ENCODE results near the gene VSIR.

The VSIR gene

GRCh38 chr10:71788954-71789353 is 15.6 kb upstream of the VSIR start:
- no peak for DNase-seq (ENCODE audit: low read depth, low spot score)
- H3K27me3 ChIP-seq (ENCODE audit: insufficient read depth, insufficient read length): peaks cover 10% of the 10 kb centered on the region

GRCh38 chr10:71784679-71785272 is 11.5 kb upstream of the VSIR start:
- DNase-seq (ENCODE audit: low read depth, low spot score): no peak
- Histone ChIP-seq H3K36me3 (ENCODE audit: insufficient read depth, insufficient read length, low read length) (no peaks in the 10 kb centered on the region), H3K4me1 (ENCODE audit: insufficient read depth, insufficient read length) (peaks cover 9% of the 10 kb centered on the region), H3K27me3 (ENCODE audit: insufficient read depth, insufficient read length) (no peaks in the 10 kb centered on the region), H3K4me3 (ENCODE audit: insufficient read length, low read depth) (no peak overlapping the region), H3K9me3 (ENCODE audit: insufficient read depth, low read length) (no peaks in the 10 kb centered on the region), H3K9ac (ENCODE audit: insufficient read length, low read depth) (no peak overlapping the region)
- TF ChIP-seq SUZ12 (IDR thresholded peaks at IDR 0.05; ENCODE audit: extremely low read depth, insufficient read depth, insufficient read length): no peak
- TF ChIP-seq ZNF274 (IDR thresholded peaks at IDR 0.05; ENCODE audit: low read depth, low read length): no peak
- TF ChIP-seq YY1 (IDR thresholded peaks at IDR 0.05; ENCODE audit: insufficient read depth, insufficient read length): no peak

More at GRCh38 chr10:71788954-71789353, 15.6 kb upstream of the VSIR start:
- H3K9me3 ChIP-seq (ENCODE audit: insufficient read depth, low read length): no peaks in the 10 kb centered on the region
- no peaks in the 10 kb centered on the region for H3K36me3 ChIP-seq (ENCODE audit: insufficient read depth, insufficient read length, low read length)
- no peak overlapping the region for H3K4me3 ChIP-seq (ENCODE audit: insufficient read length, low read depth)
- H3K4me1 ChIP-seq (ENCODE audit: insufficient read depth, insufficient read length): no peaks in the 10 kb centered on the region
- no peak for TF ChIP-seq ZNF274 (IDR thresholded peaks at IDR 0.05; ENCODE audit: low read depth, low read length)
- H3K9ac ChIP-seq (ENCODE audit: insufficient read length, low read depth): no peak overlapping the region

- Histone ChIP-seq H3K4me1 (ENCODE audit: insufficient read depth, insufficient read length) (peaks cover 9% of the 10 kb centered on the region), H3K36me3 (ENCODE audit: insufficient read depth, insufficient read length, low read length) (no peaks in the 10 kb centered on the region)
These were observed 10.8 kb upstream of the VSIR start for GRCh38 chr10:71783917-71784678.

GRCh38 chr10:71782917-71783490 is 9.7 kb upstream of the VSIR start:
- no peaks in the 10 kb centered on the region for H3K36me3 ChIP-seq (ENCODE audit: insufficient read depth, insufficient read length, low read length)
- no peak overlapping the region for H3K9ac ChIP-seq (ENCODE audit: insufficient read length, low read depth)
- no peak for DNase-seq (ENCODE audit: low read depth, low spot score)
- H3K4me1 ChIP-seq (ENCODE audit: insufficient read depth, insufficient read length): peaks cover 9% of the 10 kb centered on the region
- H3K4me3 ChIP-seq (ENCODE audit: insufficient read length, low read depth): no peak overlapping the region
- no peaks in the 10 kb centered on the region for H3K9me3 ChIP-seq (ENCODE audit: insufficient read depth, low read length)
- no peaks in the 10 kb centered on the region for H3K27me3 ChIP-seq (ENCODE audit: insufficient read depth, insufficient read length)
- TF ChIP-seq SUZ12 (IDR thresholded peaks at IDR 0.05; ENCODE audit: extremely low read depth, insufficient read depth, insufficient read length): no peak
- no peak for TF ChIP-seq ZNF274 (IDR thresholded peaks at IDR 0.05; ENCODE audit: low read depth, low read length)
- TF ChIP-seq YY1 (IDR thresholded peaks at IDR 0.05; ENCODE audit: insufficient read depth, insufficient read length): no peak

More at GRCh38 chr10:71783917-71784678, 10.8 kb upstream of the VSIR start:
- Histone ChIP-seq H3K27me3 (ENCODE audit: insufficient read depth, insufficient read length) (no peaks in the 10 kb centered on the region), H3K9me3 (ENCODE audit: insufficient read depth, low read length) (no peaks in the 10 kb centered on the region), H3K4me3 (ENCODE audit: insufficient read length, low read depth) (no peak overlapping the region), H3K9ac (ENCODE audit: insufficient read length, low read depth) (no peak overlapping the region)
- TF ChIP-seq SUZ12 (IDR thresholded peaks at IDR 0.05; ENCODE audit: extremely low read depth, insufficient read depth, insufficient read length) (no peak), ZNF274 (IDR thresholded peaks at IDR 0.05; ENCODE audit: low read depth, low read length) (no peak), YY1 (IDR thresholded peaks at IDR 0.05; ENCODE audit: insufficient read depth, insufficient read length) (no peak)
- DNase-seq (ENCODE audit: low read depth, low spot score): no peak

- H3K4me1 ChIP-seq (ENCODE audit: insufficient read depth, insufficient read length): peaks cover 9% of the 10 kb centered on the region
- DNase-seq (ENCODE audit: low read depth, low spot score): no peak
- TF ChIP-seq SUZ12 (IDR thresholded peaks at IDR 0.05; ENCODE audit: extremely low read depth, insufficient read depth, insufficient read length) (no peak), YY1 (IDR thresholded peaks at IDR 0.05; ENCODE audit: insufficient read depth, insufficient read length) (no peak), ZNF274 (IDR thresholded peaks at IDR 0.05; ENCODE audit: low read depth, low read length) (no peak)
- no peak overlapping the region for H3K4me3 ChIP-seq (ENCODE audit: insufficient read length, low read depth)
- no peak overlapping the region for H3K9ac ChIP-seq (ENCODE audit: insufficient read length, low read depth)
- H3K9me3 ChIP-seq (ENCODE audit: insufficient read depth, low read length): no peaks in the 10 kb centered on the region; the same call in 1 of the 2 replicates
- no peaks in the 10 kb centered on the region for H3K27me3 ChIP-seq (ENCODE audit: insufficient read depth, insufficient read length)
- H3K36me3 ChIP-seq (ENCODE audit: insufficient read depth, insufficient read length, low read length): no peaks in the 10 kb centered on the region
These were observed 9.0 kb upstream of the VSIR start for GRCh38 chr10:71782221-71782916.

- Histone ChIP-seq H3K4me1 (ENCODE audit: insufficient read depth, insufficient read length) (peaks cover 9% of the 10 kb centered on the region), H3K27me3 (ENCODE audit: insufficient read depth, insufficient read length) (no peaks in the 10 kb centered on the region)
- no peak for TF ChIP-seq SUZ12 (IDR thresholded peaks at IDR 0.05; ENCODE audit: extremely low read depth, insufficient read depth, insufficient read length)
- TF ChIP-seq ZNF274 (IDR thresholded peaks at IDR 0.05; ENCODE audit: low read depth, low read length): no peak
- no peak for TF ChIP-seq YY1 (IDR thresholded peaks at IDR 0.05; ENCODE audit: insufficient read depth, insufficient read length)
These were observed 7.4 kb upstream of the VSIR start for GRCh38 chr10:71780719-71781118.

GRCh38 chr10:71780156-71780555 is 6.8 kb upstream of the VSIR start:
- Histone ChIP-seq H3K9ac (ENCODE audit: insufficient read length, low read depth) (no peak overlapping the region), H3K9me3 (ENCODE audit: insufficient read depth, low read length) (no peaks in the 10 kb centered on the region; the same call in 1 of the 2 replicates), H3K27me3 (ENCODE audit: insufficient read depth, insufficient read length) (no peaks in the 10 kb centered on the region), H3K4me3 (ENCODE audit: insufficient read length, low read depth) (no peak overlapping the region), H3K4me1 (ENCODE audit: insufficient read depth, insufficient read length) (peaks cover 9% of the 10 kb centered on the region), H3K36me3 (ENCODE audit: insufficient read depth, insufficient read length, low read length) (no peaks in the 10 kb centered on the region)
- no peak for DNase-seq (ENCODE audit: low read depth, low spot score)
- no peak for TF ChIP-seq SUZ12 (IDR thresholded peaks at IDR 0.05; ENCODE audit: extremely low read depth, insufficient read depth, insufficient read length)
- no peak for TF ChIP-seq YY1 (IDR thresholded peaks at IDR 0.05; ENCODE audit: insufficient read depth, insufficient read length)
- TF ChIP-seq ZNF274 (IDR thresholded peaks at IDR 0.05; ENCODE audit: low read depth, low read length): no peak

More at GRCh38 chr10:71780719-71781118, 7.4 kb upstream of the VSIR start:
- no peak overlapping the region for H3K9ac ChIP-seq (ENCODE audit: insufficient read length, low read depth)
- H3K36me3 ChIP-seq (ENCODE audit: insufficient read depth, insufficient read length, low read length): no peaks in the 10 kb centered on the region
- H3K9me3 ChIP-seq (ENCODE audit: insufficient read depth, low read length): no peaks in the 10 kb centered on the region; the same call in 1 of the 2 replicates
- DNase-seq (ENCODE audit: low read depth, low spot score): no peak
- H3K4me3 ChIP-seq (ENCODE audit: insufficient read length, low read depth): no peak overlapping the region
